ENCODE measurements around the gene IRF7. TPM values are rescaled to one million over a fixed set of nuclear protein-coding genes. Genes with fewer than 3 reads are reported as not detected.
A peak's percentile ranks its signal among the peaks of the same experiment; 100 is the strongest.
"Not testable (repeated sequence)": the region's sequence is repeated elsewhere in the genome, so short reads cannot be mapped to it uniquely, and the experiment has no call there.

Gene IRF7
- total RNA-seq: 10 to 100 TPM; 83.2 to 92.7 TPM

DNA sequence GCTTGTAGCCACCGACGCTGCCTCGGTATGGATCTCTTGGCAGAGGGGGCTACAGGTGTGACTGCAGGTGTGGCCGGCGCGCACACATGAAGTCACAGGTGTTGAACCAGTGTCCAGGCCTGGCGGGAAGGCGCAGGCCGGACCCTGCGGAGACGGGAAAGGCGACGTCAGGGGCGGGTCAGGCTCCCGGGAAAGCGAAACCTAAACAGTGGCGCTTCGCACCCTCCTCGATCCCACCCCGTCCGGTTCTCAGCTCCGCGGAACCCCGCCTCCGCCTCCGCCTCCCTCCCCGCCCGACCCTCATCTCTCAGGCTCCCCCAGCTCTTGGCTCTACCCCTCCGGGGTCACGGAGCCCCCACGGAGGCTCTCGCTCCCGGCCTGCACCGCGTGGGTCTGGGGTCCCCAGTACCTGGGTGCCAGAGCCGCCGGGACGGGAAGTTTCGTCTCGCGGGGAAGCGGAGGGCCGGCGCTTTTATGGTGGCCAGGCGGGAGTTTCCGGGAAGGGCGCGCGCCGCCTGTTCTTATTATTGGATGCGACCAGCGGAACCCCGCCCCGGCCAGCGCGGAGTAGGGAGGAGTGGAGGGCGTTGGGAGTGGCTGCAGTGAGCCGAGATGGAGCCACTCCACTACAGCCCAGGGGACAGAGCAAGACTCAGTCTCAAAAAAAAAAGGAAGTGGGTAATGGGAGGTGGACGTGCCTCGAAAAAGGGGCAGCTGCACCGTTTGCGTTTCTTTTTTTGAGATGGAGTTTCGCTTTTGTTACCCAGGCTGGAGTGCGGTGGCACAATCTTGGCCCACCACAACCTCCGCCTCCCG is at the start of gene IRF7:
Gene IRF7 (minus strand): TSS at position 447 of the 816 bp plus-strand sequence. CDS start 586 bp downstream, outside the sequence.
- Mint-ChIP-seq H3K27me3 (ENCODE audit: low read depth) (no peaks in the 10 kb centered on the region), H3K4me3 (peak within 1 kb of the TSS; percentile 89), H3K36me3 (ENCODE audit: low read depth) (peaks cover 18% of the 10 kb centered on the region), H3K9me3 (no peaks in the 10 kb centered on the region), H3K27ac (peak within 1 kb of the TSS; percentile 93), H3K4me1 (ENCODE audit: low read depth) (peaks cover 15% of the 10 kb centered on the region)
- peak; percentile 91 for DNase-seq
- CTCF ChIA-PET: no interaction called here
- intact Hi-C loops (cut with micrococcal nuclease): loop anchor here (1.0 to 2.0 kb wide), 2 partner anchors 39 to 80 kb away; partner anchors contain the start of genes DEAF1, PHRF1 and TMEM80

DNA sequence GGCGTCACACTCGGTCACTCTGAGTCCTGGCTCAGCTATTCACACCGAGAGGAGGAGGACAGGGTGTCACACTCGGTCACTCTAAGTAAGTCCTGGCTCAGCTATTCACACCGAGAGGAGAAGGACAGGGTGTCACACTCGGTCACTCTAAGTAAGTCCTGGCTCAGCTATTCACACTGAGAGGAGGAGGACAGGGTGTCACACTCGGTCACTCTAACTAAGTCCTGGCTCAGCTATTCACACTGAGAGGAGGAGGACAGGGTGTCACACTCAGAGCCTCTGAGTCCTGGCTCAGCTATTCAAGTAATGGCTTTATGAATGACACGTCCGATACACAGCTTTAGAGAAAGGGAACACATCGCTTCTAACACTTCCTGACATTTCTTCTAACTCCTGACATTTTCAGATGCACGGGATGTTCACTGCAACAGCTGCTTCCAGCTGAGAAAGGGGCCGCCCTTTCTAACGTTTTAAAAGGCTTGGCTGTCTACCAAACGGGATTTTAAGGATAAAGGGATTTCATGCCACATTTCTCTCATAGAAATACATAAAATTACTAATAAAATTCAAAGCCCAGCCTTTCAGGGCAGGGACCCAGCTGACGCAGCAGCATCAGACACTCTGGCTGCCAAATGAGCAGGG is 49.4 kb upstream of the IRF7 start:
- intact Hi-C loops (cut with micrococcal nuclease): no loop called here
- Mint-ChIP-seq H3K27me3 (ENCODE audit: low read depth) (no peaks in the 10 kb centered on the region), H3K9me3 (no peaks in the 10 kb centered on the region), H3K36me3 (ENCODE audit: low read depth) (peaks cover 14% of the 10 kb centered on the region), H3K27ac (no peak overlapping the region), H3K4me3 (no peak overlapping the region), H3K4me1 (ENCODE audit: low read depth) (no peaks in the 10 kb centered on the region)
- no peak for DNase-seq
- CTCF ChIA-PET: interaction anchor here (0.7 to 1.7 kb wide), 3 partner anchors 58 to 61 kb away, joined by 3 read pairs; no protein-coding TSS in a partner anchor

DNA sequence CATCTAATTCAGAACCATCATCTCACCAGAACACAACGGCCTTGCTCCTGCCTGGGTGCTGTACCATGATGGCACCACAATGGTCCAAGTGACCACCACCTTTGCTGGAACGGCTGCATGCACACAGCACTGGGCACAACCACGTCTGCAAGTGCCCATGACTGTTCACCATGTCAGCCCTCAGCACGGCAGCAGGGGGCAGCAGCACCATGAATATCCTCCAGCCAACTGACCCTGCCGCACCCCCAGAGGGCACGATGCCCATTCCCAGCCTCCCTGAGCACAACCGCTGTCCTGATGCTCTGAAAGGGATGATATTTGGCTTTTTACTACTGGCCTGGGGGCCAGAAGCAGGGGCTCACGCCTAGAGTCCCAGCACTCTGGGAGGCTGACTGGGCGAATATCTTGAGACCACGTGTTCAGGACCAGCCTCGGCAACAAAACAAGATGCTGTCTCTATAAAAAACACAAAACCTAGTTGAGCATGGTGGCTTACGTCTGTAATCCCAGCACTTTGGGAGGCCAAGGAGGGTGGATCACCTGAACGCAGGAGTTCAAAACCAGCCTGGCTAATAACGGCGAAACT is 47.0 kb upstream of the IRF7 start:
- peak; percentile 59 for DNase-seq
- H3K9me3 Mint-ChIP-seq: no peaks in the 10 kb centered on the region
- CTCF ChIA-PET: interaction anchor here (0.9 to 1.1 kb wide), 3 partner anchors 12 to 58 kb away, joined by 3 read pairs; no protein-coding TSS in a partner anchor
- no peaks in the 10 kb centered on the region for H3K4me1 Mint-ChIP-seq (ENCODE audit: low read depth)
- intact Hi-C loops (cut with micrococcal nuclease): loop anchor here (1.0 kb wide), 1 partner anchor 61 kb away; no protein-coding TSS in a partner anchor
- H3K27me3 Mint-ChIP-seq (ENCODE audit: low read depth): no peaks in the 10 kb centered on the region
- H3K27ac Mint-ChIP-seq: no peak overlapping the region
- peaks cover 11% of the 10 kb centered on the region for H3K36me3 Mint-ChIP-seq (ENCODE audit: low read depth)
- H3K4me3 Mint-ChIP-seq: no peak overlapping the region

DNA sequence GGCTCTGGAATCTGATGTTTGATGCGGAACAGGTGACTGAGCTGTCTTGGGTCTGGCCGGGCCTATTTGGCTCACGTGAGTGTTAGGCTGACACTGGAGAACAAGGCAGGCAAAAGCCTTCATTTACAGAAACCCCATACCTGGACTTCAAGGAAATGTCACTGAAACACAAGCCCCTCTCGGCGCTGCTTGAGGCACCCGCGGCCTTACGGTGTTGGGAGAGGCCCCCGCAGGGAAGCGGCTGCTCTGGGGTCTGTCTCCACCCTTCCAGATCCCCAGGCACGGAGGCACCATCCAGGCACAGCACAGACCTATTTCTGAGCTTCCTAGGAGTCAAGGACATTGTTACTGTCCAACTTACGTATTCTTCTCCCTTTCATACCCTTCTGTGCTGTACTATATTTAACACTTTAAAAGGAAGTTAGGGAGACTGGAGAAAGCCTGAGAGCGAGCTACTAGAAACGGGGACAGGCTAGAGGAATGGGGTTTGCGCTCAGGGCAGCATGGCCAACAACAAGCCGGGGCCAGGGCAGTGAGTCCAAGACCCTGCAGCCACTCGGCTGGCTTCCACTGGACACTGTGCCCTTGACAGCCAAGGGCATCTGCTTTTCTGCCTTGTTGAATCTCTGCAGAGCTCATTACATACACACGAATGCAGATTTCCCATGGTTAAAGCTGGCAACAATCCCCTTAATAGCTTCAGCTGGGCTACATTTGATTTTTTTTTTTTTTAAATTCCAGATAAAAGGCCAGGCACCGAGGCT is 45.1 kb upstream of the IRF7 start:
- Mint-ChIP-seq H3K27ac (no peak overlapping the region), H3K27me3 (ENCODE audit: low read depth) (no peaks in the 10 kb centered on the region), H3K4me3 (no peak overlapping the region), H3K36me3 (ENCODE audit: low read depth) (peaks cover 7% of the 10 kb centered on the region), H3K9me3 (no peaks in the 10 kb centered on the region), H3K4me1 (ENCODE audit: low read depth) (no peaks in the 10 kb centered on the region)
- CTCF ChIA-PET: interaction anchor here (0.7 to 1.6 kb wide), 3 partner anchors 17 to 63 kb away, joined by 4 to 5 read pairs (median 5); no protein-coding TSS in a partner anchor
- DNase-seq: no peak
- intact Hi-C loops (cut with micrococcal nuclease): no loop called here

DNA sequence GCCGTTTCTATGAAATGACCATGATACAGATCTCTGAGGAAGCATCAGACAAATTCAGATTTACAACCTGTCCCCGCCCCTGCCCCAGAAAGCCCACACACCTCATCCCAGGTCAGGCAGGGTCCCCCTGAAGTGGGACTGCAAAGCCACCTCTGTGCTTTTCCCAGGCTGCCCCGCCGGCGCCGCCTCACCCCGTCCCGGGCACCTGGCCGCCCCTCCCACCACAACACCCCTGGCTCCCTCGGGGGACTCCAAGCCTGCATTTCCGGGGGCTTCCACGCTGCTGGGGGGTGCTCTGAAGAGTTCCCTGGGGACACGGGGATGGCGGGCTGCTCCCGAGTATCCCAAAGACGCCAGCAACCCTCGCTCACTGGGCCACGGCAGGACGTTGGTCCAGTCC is 44.5 kb upstream of the IRF7 start:
- CTCF ChIA-PET: interaction anchor here (1.4 to 1.6 kb wide), 2 partner anchors 17 to 64 kb away, joined by 5 read pairs; no protein-coding TSS in a partner anchor
- H3K4me3 Mint-ChIP-seq: no peak overlapping the region

DNA sequence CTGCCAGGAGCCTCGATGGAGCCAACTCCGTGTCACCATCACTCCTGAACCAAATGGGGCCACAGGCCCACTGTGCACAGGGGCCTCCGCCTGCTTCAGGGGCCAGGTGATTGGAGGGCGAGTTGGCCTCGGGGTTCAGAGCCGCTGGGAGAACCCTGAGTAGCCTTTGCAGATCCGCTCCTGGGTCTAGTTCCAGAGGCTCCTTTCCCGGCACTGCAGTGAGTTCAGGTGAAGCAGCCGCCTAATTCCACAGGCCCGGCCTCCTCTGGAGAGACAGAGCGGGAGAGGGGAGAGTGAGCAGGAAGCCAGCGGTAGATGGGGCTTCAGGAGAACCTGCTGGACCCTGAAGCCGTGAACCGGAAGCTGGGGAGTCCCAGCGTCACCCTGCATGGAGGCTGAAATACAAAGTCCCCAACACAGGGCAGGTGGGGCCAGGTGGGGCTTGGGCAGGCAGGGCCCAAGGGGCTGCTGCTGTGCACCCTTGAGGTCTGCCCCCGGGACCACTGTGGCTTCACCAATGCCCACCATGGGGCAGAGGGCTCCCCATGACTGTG is 43.9 kb upstream of the IRF7 start:
- Mint-ChIP-seq H3K27me3 (ENCODE audit: low read depth) (no peaks in the 10 kb centered on the region), H3K9me3 (no peaks in the 10 kb centered on the region), H3K36me3 (ENCODE audit: low read depth) (peaks cover 8% of the 10 kb centered on the region), H3K27ac (no peak overlapping the region), H3K4me1 (ENCODE audit: low read depth) (no peaks in the 10 kb centered on the region), H3K4me3 (no peak overlapping the region)
- DNase-seq: no peak
- intact Hi-C loops (cut with micrococcal nuclease): no loop called here
- CTCF ChIA-PET: no interaction called here

More for the DNA sequence above, 44.5 kb upstream of the IRF7 start:
- Mint-ChIP-seq H3K27me3 (ENCODE audit: low read depth) (no peaks in the 10 kb centered on the region), H3K4me1 (ENCODE audit: low read depth) (no peaks in the 10 kb centered on the region), H3K9me3 (no peaks in the 10 kb centered on the region), H3K36me3 (ENCODE audit: low read depth) (peaks cover 7% of the 10 kb centered on the region), H3K27ac (no peak overlapping the region)
- no peak for DNase-seq
- intact Hi-C loops (cut with micrococcal nuclease): no loop called here

- no peak for DNase-seq
- Mint-ChIP-seq H3K4me3 (no peak overlapping the region), H3K4me1 (ENCODE audit: low read depth) (no peaks in the 10 kb centered on the region), H3K36me3 (ENCODE audit: low read depth) (peaks cover 10% of the 10 kb centered on the region), H3K27ac (no peak overlapping the region), H3K27me3 (ENCODE audit: low read depth) (no peaks in the 10 kb centered on the region), H3K9me3 (no peaks in the 10 kb centered on the region)
- intact Hi-C loops (cut with micrococcal nuclease): no loop called here
- CTCF ChIA-PET: no interaction called here
Observed at GRCh38 chr11:657691-658126, 42.0 kb upstream of the IRF7 start.

DNA sequence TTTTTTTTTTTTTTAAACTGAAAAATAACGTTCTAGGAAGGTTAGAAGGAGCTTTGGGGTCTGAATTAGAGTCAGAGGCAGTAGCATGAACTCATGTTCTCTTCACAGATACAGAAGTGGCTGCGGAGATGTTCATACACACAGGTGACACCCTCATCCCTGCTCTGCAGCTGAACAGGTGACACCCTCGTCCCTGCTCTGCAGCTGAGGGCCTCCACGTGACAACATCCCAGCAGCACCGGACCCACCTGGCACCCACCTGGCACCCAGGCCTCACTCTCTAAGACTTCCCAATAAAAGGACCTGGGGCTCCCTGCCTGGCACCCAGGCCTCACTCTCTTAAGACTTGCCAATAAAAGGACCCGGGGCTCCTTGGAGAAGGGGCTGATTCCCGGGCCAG is 41.1 kb upstream of the IRF7 start:
- intact Hi-C loops (cut with micrococcal nuclease): no loop called here
- peaks cover 12% of the 10 kb centered on the region for H3K36me3 Mint-ChIP-seq (ENCODE audit: low read depth)
- no peak overlapping the region for H3K4me3 Mint-ChIP-seq
- no peaks in the 10 kb centered on the region for H3K27me3 Mint-ChIP-seq (ENCODE audit: low read depth)
- no peak overlapping the region for H3K27ac Mint-ChIP-seq
- no peaks in the 10 kb centered on the region for H3K4me1 Mint-ChIP-seq (ENCODE audit: low read depth)
- DNase-seq: no peak
- CTCF ChIA-PET: no interaction called here
- H3K9me3 Mint-ChIP-seq: no peaks in the 10 kb centered on the region

DNA sequence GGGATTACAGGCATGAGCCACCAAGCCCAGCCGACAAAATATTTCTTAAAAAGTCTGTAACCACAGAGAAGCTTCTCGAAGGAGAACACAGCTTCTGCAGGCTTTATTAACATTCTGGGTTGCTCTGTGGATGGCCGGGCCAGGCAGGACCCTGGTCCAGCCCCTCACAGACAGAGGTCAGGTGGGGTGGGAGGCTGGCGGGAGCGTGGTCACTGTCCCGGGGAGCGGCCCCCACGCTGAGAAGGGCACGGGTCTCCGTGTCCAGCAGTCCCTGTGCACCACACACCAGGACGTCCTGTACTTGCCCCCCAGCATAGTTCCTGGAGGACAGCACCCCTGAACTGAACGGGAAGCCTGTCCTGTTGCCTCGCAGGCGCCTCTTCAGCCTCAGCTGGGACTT is 40.7 kb upstream of the IRF7 start:
- Mint-ChIP-seq H3K36me3 (ENCODE audit: low read depth) (peaks cover 12% of the 10 kb centered on the region), H3K27ac (no peak overlapping the region), H3K9me3 (no peaks in the 10 kb centered on the region), H3K4me1 (ENCODE audit: low read depth) (no peaks in the 10 kb centered on the region), H3K4me3 (no peak overlapping the region), H3K27me3 (ENCODE audit: low read depth) (no peaks in the 10 kb centered on the region)
- CTCF ChIA-PET: interaction anchor here (1.3 kb wide), 1 partner anchor 10 kb away, joined by 3 read pairs; no protein-coding TSS in a partner anchor
- intact Hi-C loops (cut with micrococcal nuclease): no loop called here
- DNase-seq: no peak

GRCh38 chr11:655036-655726 is 39.4 kb upstream of the IRF7 start:
- intact Hi-C loops (cut with micrococcal nuclease): no loop called here
- Mint-ChIP-seq H3K9me3 (no peaks in the 10 kb centered on the region), H3K4me3 (no peak overlapping the region), H3K27ac (no peak overlapping the region), H3K27me3 (ENCODE audit: low read depth) (no peaks in the 10 kb centered on the region), H3K4me1 (ENCODE audit: low read depth) (no peaks in the 10 kb centered on the region), H3K36me3 (ENCODE audit: low read depth) (peaks cover 13% of the 10 kb centered on the region)
- no peak for DNase-seq
- CTCF ChIA-PET: interaction anchor here (0.6 to 1.3 kb wide), 3 partner anchors 9 to 75 kb away, joined by 3 to 6 read pairs (median 4); no protein-coding TSS in a partner anchor

GRCh38 chr11:654444-654843 is 38.7 kb upstream of the IRF7 start:
- H3K9me3 Mint-ChIP-seq; H3K27me3 Mint-ChIP-seq (ENCODE audit: low read depth); intact Hi-C loops (cut with micrococcal nuclease); H3K4me1 Mint-ChIP-seq (ENCODE audit: low read depth); DNase-seq; H3K27ac Mint-ChIP-seq; H3K4me3 Mint-ChIP-seq: not testable (repeated sequence)
- CTCF ChIA-PET: interaction anchor here (0.7 kb wide), 1 partner anchor 75 kb away, joined by 4 read pairs; no protein-coding TSS in a partner anchor
- peaks cover 13% of the 10 kb centered on the region for H3K36me3 Mint-ChIP-seq (ENCODE audit: low read depth)
